Astrocyte of the spinal cord (primary cell): ENCODE measurements around the gene CACNA1A.
"Not testable (repeated sequence)": the region's sequence is repeated elsewhere in the genome, so short reads cannot be mapped to it uniquely, and the experiment has no call there.

ENCODE experiments used
- DNase-seq: peaks from one replicate; pipeline ENCODE4 v3.0.0; 2011; ENCODE audit warnings: low read depth, low spot score
- H3K4me3 ChIP-seq: 2 replicates; pipeline ENCODE4 v1.5.1; 2011; ENCODE audit warnings: low read depth, mild to moderate bottlenecking, low read length, moderate library complexity
- CTCF ChIP-seq: IDR thresholded peaks from 2 replicates; pipeline ENCODE4 v1.5.1; 2012; ENCODE audit warnings: low read depth, mild to moderate bottlenecking, low read length, inconsistent platforms
- in situ Hi-C: cut with HindIII; loops from 2 replicates; pipeline ENCODE4 v1.10.0; 2017; ENCODE audit warnings: low sequenced_read_pairs

The CACNA1A gene

GRCh38 chr19:13195678-13196077 is 310.6 kb downstream of the CACNA1A start:
- TF ChIP-seq CTCF, result no peak
- in situ Hi-C loops, result no loop called here
- no peak overlapping the region for H3K4me3 ChIP-seq
- no peak for DNase-seq

- in situ Hi-C loops, result no loop called here
- DNase-seq, result no peak
- no peak for TF ChIP-seq CTCF
- H3K4me3 ChIP-seq, result no peak overlapping the region
Observed at GRCh38 chr19:13190781-13191540, 315.3 kb downstream of the CACNA1A start.

GRCh38 chr19:13189600-13189999 is 316.7 kb downstream of the CACNA1A start:
- in situ Hi-C loops, result no loop called here

GRCh38 chr19:13187419-13187818 is 318.9 kb downstream of the CACNA1A start:
- no peak overlapping the region for H3K4me3 ChIP-seq
- TF ChIP-seq CTCF, result no peak
- DNase-seq, result no peak
- in situ Hi-C loops, result no loop called here

More at GRCh38 chr19:13189600-13189999, 316.7 kb downstream of the CACNA1A start:
- DNase-seq, result no peak
- H3K4me3 ChIP-seq, result no peak overlapping the region
- TF ChIP-seq CTCF, result no peak

- in situ Hi-C loops, H3K4me3 ChIP-seq, DNase-seq: not testable (repeated sequence)
Observed at GRCh38 chr19:13186688-13187087, 319.6 kb downstream of the CACNA1A start.

- in situ Hi-C loops, DNase-seq, H3K4me3 ChIP-seq: not testable (repeated sequence)
Observed at GRCh38 chr19:13185763-13186657, 320.3 kb downstream of the CACNA1A start.

- in situ Hi-C loops, H3K4me3 ChIP-seq, DNase-seq: not testable (repeated sequence)
Observed at GRCh38 chr19:13184926-13185325, 321.4 kb downstream of the CACNA1A start.
